HG02678 (cell line): ENCODE results near the gene ACOXL.

Experiments
- ATAC-seq: cut with Tn5 transposase; IDR thresholded peaks from one replicate; pipeline ENCODE4 v1.9.1; 2021; ENCODE audit warnings: mild to moderate bottlenecking, moderate library complexity; ENCODE audit not compliant: unreplicated experiment

ACOXL gene

GRCh38 chr2:110904779-110905148, 172.4 kb downstream of the ACOXL start:
- no peak for ATAC-seq

GRCh38 chr2:110905217-110905616, 172.8 kb downstream of the ACOXL start:
- no peak for ATAC-seq

GRCh38 chr2:110906613-110907298, 174.4 kb downstream of the ACOXL start:
- no peak for ATAC-seq

GRCh38 chr2:110909501-110909900, 177.1 kb downstream of the ACOXL start:
- no peak for ATAC-seq

GRCh38 chr2:110910423-110910822, 178.1 kb downstream of the ACOXL start:
- ATAC-seq = no peak

- no peak for ATAC-seq
These were observed 187.4 kb downstream of the ACOXL start for GRCh38 chr2:110919738-110920137.

GRCh38 chr2:110925479-110925878, 193.1 kb downstream of the ACOXL start:
- ATAC-seq = no peak

GRCh38 chr2:110927526-110927925, 195.2 kb downstream of the ACOXL start:
- no peak for ATAC-seq

- ATAC-seq = no peak
These were observed 197.2 kb downstream of the ACOXL start for GRCh38 chr2:110929528-110929927.

GRCh38 chr2:110931648-110932047, 199.3 kb downstream of the ACOXL start:
- ATAC-seq = no peak

- ATAC-seq = no peak
These were observed 201.0 kb downstream of the ACOXL start for GRCh38 chr2:110933420-110933819.

GRCh38 chr2:110934948-110935347, 202.6 kb downstream of the ACOXL start:
- ATAC-seq = no peak

GRCh38 chr2:110940376-110940910, 208.1 kb downstream of the ACOXL start:
- no peak for ATAC-seq

GRCh38 chr2:110941226-110941625, 208.9 kb downstream of the ACOXL start:
- no peak for ATAC-seq

- no peak for ATAC-seq
These were observed 210.8 kb downstream of the ACOXL start for GRCh38 chr2:110943070-110943634.

- ATAC-seq = no peak
These were observed 214.5 kb downstream of the ACOXL start for GRCh38 chr2:110946902-110947301.

- no peak for ATAC-seq
These were observed 215.8 kb downstream of the ACOXL start for GRCh38 chr2:110948027-110948674.

GRCh38 chr2:110950281-110950680, 217.9 kb downstream of the ACOXL start:
- ATAC-seq = no peak

- ATAC-seq = no peak
These were observed 222.7 kb downstream of the ACOXL start for GRCh38 chr2:110955045-110955444.

GRCh38 chr2:110955556-110955955, 223.2 kb downstream of the ACOXL start:
- ATAC-seq = no peak

GRCh38 chr2:110957293-110957692, 224.9 kb downstream of the ACOXL start:
- no peak for ATAC-seq
